ENCODE results near the gene VPS50.

VPS50 gene

DNA sequence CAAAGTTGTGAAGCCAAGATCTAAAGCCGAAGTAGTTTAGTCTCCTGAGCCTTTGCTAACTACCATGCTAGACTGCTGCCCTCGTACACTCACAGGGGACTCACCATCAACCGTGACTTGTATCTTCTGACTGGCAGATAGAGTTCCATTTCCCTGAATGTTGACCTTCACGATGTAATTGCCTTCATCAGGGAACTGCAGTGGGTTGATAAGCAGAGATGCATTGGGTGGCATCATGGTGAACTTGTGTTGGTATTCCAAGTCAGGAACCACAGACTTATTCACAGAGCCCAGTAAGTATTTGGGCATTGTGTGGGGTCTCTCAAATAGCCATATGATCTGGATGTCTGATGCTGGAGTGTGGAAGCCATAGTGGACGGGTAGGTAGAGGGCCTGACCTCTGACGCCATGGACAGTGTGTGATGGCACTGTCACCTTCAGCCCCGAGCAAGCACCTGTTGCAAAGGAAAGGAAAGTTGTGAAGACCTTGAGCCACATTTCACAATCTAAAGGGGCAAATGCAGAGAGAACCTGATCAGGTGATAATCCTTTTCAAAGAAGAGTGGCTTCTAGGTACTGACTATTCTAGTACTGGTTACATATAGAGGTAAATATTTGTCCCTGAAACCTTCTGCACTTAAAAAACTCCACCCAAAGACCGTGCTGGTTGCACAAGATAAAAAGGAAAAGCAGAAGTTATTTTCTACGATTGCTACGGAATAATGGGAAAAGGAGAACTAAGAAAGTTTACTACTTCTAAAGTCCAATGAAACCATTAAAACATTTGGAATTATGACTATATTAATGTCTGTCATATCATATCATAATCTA is 13.0 kb upstream of the VPS50 start:
- peaks cover under 1% of the 10 kb centered on the region for H3K27me3 ChIP-seq (ENCODE audit: control insufficient read depth, insufficient read depth, low read length)
- H3K4me3 ChIP-seq (ENCODE audit: low read depth, low read length): no peak overlapping the region

DNA sequence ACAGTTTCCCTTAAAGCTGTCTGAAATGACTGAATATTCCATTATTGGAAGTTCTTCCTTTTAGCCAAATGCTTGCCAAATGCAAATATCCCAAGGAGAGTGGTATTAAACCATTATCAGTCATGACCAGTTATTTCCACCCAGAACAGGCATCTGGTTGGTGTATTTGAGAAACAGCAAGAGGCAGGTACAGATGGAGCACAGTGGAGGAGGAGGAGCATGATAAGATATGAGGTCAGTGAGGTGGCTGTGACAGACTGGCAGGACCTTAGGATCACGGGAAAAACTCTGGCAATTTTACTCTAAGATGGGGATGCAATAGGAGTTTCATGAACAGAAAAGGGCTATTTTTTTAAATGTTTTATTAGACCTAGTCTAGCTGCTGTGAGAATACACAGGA is 12.3 kb upstream of the VPS50 start:
- no peaks in the 10 kb centered on the region for H3K27me3 ChIP-seq (ENCODE audit: control insufficient read depth, insufficient read depth, low read length)
- no peaks in the 10 kb centered on the region for H3K9me3 ChIP-seq (ENCODE audit: control insufficient read depth, insufficient read depth, low read length)
- no peaks in the 10 kb centered on the region for H3K4me1 ChIP-seq (ENCODE audit: control insufficient read depth, insufficient read depth, low read length)
- no peaks in the 10 kb centered on the region for H3K36me3 ChIP-seq (ENCODE audit: control insufficient read depth, insufficient read depth, low read length)
- H3K9ac ChIP-seq (ENCODE audit: low read depth, low read length): no peak overlapping the region
- no peak overlapping the region for H3K4me3 ChIP-seq (ENCODE audit: low read depth, low read length)

More for the DNA sequence above, 13.0 kb upstream of the VPS50 start:
- Histone ChIP-seq H3K36me3 (ENCODE audit: control insufficient read depth, insufficient read depth, low read length) (no peaks in the 10 kb centered on the region), H3K4me1 (ENCODE audit: control insufficient read depth, insufficient read depth, low read length) (no peaks in the 10 kb centered on the region), H3K9ac (ENCODE audit: low read depth, low read length) (no peak overlapping the region), H3K9me3 (ENCODE audit: control insufficient read depth, insufficient read depth, low read length) (no peaks in the 10 kb centered on the region)

DNA sequence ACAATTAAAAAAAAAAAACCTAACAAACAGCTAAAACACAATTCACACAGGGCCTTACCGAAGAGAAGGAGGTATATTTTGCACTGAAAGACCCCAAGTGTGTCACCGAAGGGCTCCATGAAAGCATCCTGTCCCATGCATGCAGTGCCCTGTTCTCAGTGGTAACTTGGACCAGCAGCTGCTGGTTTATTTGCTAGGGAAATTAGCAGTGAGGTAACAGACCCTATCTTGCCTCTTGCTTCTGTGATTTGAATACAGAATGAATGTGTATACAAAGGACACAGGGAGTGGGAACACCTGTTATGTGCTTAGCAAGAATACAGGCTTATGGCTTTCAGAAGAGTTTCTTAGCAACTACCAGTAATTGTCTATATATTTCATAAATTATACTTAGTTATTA is 5.9 kb upstream of the VPS50 start, which contains the start of gene HEPACAM2:
HEPACAM2 (minus strand) TSS at position 160 of the 400 bp plus-strand sequence.
- Histone ChIP-seq H3K36me3 (ENCODE audit: control insufficient read depth, insufficient read depth, low read length) (no peaks in the 10 kb centered on the region), H3K4me1 (ENCODE audit: control insufficient read depth, insufficient read depth, low read length) (peaks cover 2% of the 10 kb centered on the region), H3K9me3 (ENCODE audit: control insufficient read depth, insufficient read depth, low read length) (no peaks in the 10 kb centered on the region), H3K27me3 (ENCODE audit: control insufficient read depth, insufficient read depth, low read length) (no peaks in the 10 kb centered on the region), H3K4me3 (ENCODE audit: low read depth, low read length) (no peak within 1 kb of the TSS), H3K9ac (ENCODE audit: low read depth, low read length) (no peak within 1 kb of the TSS)

DNA sequence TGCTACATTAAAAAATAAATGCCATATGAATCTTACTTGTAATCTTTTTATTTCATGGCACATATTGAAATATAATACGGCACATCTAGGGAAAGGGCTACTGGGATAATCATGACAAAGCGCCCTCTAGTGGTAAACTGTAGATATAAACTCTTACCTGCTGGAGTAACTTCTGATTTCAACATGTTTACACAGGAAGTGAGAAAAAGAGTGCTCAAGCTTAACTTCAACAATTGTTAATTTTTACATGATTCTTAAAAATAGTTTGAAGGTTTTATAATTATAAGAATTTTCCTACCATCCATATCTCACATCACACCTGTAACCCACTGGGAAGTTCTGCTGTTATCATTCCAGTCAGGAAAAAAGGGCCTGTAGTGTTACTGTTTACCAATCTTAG is 3.9 kb upstream of the VPS50 start:
- peaks cover 2% of the 10 kb centered on the region for H3K4me1 ChIP-seq (ENCODE audit: control insufficient read depth, insufficient read depth, low read length)
- H3K9me3 ChIP-seq (ENCODE audit: control insufficient read depth, insufficient read depth, low read length): no peaks in the 10 kb centered on the region
- no peak overlapping the region for H3K9ac ChIP-seq (ENCODE audit: low read depth, low read length)
- H3K4me3 ChIP-seq (ENCODE audit: low read depth, low read length): no peak overlapping the region
- no peaks in the 10 kb centered on the region for H3K27me3 ChIP-seq (ENCODE audit: control insufficient read depth, insufficient read depth, low read length)
- no peaks in the 10 kb centered on the region for H3K36me3 ChIP-seq (ENCODE audit: control insufficient read depth, insufficient read depth, low read length)

DNA sequence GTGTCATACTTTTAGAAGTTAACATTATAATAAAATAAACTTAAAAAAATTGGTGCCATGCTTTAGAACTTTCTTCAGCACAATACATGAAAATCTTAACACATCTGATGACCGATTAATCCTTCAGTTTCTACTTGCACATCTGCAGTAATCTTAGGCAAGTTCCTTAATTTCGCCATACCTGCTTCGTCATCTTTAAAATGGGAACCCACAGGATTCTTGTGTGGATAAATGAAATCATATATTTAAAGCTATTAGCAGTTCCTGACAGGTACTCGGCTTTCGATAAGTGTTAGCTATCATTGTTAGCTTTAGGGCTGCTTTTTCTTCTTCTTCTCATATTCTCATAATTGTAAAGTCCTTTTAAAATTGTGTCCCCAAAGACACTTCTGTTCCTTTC is 907 bp upstream of the VPS50 start:
- Histone ChIP-seq H3K27me3 (ENCODE audit: control insufficient read depth, insufficient read depth, low read length) (no peaks in the 10 kb centered on the region), H3K9ac (ENCODE audit: low read depth, low read length) (peak overlapping the region; percentile 50), H3K4me1 (ENCODE audit: control insufficient read depth, insufficient read depth, low read length) (peaks cover 2% of the 10 kb centered on the region), H3K4me3 (ENCODE audit: low read depth, low read length) (peak overlapping the region; percentile 98), H3K9me3 (ENCODE audit: control insufficient read depth, insufficient read depth, low read length) (no peaks in the 10 kb centered on the region), H3K36me3 (ENCODE audit: control insufficient read depth, insufficient read depth, low read length) (no peaks in the 10 kb centered on the region)

DNA sequence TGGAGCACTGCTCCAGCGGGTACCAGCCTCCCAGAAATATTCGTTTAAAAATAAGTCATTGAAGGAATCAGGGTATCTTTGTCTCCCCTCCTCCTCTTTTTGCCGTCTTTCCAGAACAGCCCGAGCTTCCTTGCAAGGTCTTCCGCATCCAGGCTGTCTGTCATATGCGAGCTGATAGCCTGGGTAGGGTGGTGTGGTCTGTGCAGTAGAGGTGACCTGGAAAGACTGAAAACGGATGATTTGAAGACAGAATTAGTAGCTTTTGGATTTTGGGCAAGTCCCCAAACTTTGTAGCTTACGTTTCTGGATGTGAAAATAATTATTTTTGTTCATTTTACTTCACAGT is 480 bp downstream of the VPS50 start:
- H3K9ac ChIP-seq (ENCODE audit: low read depth, low read length): peak overlapping the region; percentile 2
- no peaks in the 10 kb centered on the region for H3K36me3 ChIP-seq (ENCODE audit: control insufficient read depth, insufficient read depth, low read length)
- H3K27me3 ChIP-seq (ENCODE audit: control insufficient read depth, insufficient read depth, low read length): no peaks in the 10 kb centered on the region
- peak overlapping the region; percentile 98 for H3K4me3 ChIP-seq (ENCODE audit: low read depth, low read length)
- H3K9me3 ChIP-seq (ENCODE audit: control insufficient read depth, insufficient read depth, low read length): no peaks in the 10 kb centered on the region
- H3K4me1 ChIP-seq (ENCODE audit: control insufficient read depth, insufficient read depth, low read length): peaks cover 2% of the 10 kb centered on the region

DNA sequence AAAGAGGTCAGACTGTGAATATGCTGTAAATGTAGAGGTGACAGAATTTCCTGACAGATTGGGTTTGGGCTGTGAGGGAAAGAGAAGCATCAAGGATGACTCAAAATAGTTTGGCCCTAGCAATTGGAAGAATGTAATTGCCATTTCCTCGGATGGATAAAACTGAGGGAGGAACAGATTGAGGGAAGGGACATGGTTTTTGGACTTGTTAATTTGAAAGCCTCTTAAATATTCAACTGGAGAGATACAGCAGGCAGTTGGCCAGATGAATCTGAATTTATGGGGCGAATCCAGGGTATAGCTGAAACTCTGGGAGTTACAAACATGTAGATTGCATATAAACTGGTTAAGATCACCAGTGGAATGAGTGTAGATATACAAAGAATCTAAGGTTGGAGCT is 3.4 kb downstream of the VPS50 start:
- Histone ChIP-seq H3K4me1 (ENCODE audit: control insufficient read depth, insufficient read depth, low read length) (peaks cover 2% of the 10 kb centered on the region), H3K27me3 (ENCODE audit: control insufficient read depth, insufficient read depth, low read length) (no peaks in the 10 kb centered on the region), H3K9me3 (ENCODE audit: control insufficient read depth, insufficient read depth, low read length) (no peaks in the 10 kb centered on the region), H3K4me3 (ENCODE audit: low read depth, low read length) (no peak overlapping the region), H3K36me3 (ENCODE audit: control insufficient read depth, insufficient read depth, low read length) (no peaks in the 10 kb centered on the region), H3K9ac (ENCODE audit: low read depth, low read length) (no peak overlapping the region)

DNA sequence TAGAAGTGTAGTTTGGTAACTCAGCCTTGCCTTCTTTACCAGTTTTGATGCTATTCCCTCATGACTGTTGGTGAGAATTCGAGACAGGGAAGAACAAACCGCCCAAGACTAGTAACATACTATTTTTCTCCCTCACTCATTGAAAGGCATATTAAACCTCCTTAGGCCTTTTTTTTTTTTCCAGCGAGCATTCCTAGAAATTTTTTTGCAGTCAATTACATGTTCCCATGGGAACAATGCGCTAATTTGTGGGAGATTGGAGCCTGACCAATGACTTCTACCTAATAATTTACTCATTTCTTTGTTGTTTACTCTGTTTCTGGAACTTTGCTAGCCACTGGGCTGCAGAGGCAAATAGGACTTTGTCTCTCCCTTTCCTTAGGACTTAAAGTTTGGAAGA is 6.0 kb downstream of the VPS50 start:
- Histone ChIP-seq H3K4me3 (ENCODE audit: low read depth, low read length) (no peak overlapping the region), H3K9ac (ENCODE audit: low read depth, low read length) (no peak overlapping the region), H3K27me3 (ENCODE audit: control insufficient read depth, insufficient read depth, low read length) (no peaks in the 10 kb centered on the region), H3K36me3 (ENCODE audit: control insufficient read depth, insufficient read depth, low read length) (no peaks in the 10 kb centered on the region), H3K4me1 (ENCODE audit: control insufficient read depth, insufficient read depth, low read length) (no peaks in the 10 kb centered on the region), H3K9me3 (ENCODE audit: control insufficient read depth, insufficient read depth, low read length) (no peaks in the 10 kb centered on the region)

DNA sequence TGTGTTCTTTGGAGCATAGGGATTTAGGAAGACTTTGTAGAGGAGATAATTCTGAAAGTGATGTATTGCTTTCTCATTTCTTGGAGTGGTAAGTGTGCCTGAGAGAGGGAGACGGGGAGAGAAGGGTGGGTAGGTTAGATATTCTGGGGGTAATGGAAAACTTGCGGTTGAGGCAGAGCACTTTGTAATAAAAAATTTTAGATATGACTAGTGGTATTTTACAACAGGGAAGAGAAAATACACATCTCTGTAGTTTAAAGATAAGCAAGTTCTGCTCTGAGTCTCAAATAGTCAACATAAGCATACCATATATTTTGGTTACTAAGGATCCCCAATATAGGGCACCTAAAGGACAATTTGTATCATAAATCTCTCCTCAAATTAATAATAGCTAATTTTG is 6.6 kb downstream of the VPS50 start:
- Histone ChIP-seq H3K9me3 (ENCODE audit: control insufficient read depth, insufficient read depth, low read length) (no peaks in the 10 kb centered on the region), H3K9ac (ENCODE audit: low read depth, low read length) (no peak overlapping the region), H3K4me3 (ENCODE audit: low read depth, low read length) (no peak overlapping the region), H3K4me1 (ENCODE audit: control insufficient read depth, insufficient read depth, low read length) (no peaks in the 10 kb centered on the region), H3K27me3 (ENCODE audit: control insufficient read depth, insufficient read depth, low read length) (no peaks in the 10 kb centered on the region), H3K36me3 (ENCODE audit: control insufficient read depth, insufficient read depth, low read length) (no peaks in the 10 kb centered on the region)

DNA sequence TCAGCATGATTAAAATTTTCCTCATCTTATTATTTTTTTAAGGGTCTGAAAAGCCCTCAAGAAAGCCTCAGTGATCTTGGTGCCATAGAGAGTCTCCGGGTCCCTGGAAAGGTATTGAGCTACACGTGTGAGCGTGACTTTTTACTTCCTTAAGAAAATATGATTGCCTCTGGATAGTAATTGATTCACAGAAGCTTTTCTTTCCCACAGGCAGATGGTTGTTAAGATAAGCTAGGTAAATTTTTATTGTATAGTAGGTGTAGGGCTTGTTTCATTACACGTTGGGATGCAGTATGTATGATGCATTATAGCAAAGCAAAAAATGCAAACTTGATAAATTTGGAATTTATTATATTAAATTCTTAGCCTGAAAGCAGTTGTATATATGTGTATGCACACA is 7.7 kb downstream of the VPS50 start:
- Histone ChIP-seq H3K4me3 (ENCODE audit: low read depth, low read length) (no peak overlapping the region), H3K9ac (ENCODE audit: low read depth, low read length) (no peak overlapping the region), H3K27me3 (ENCODE audit: control insufficient read depth, insufficient read depth, low read length) (no peaks in the 10 kb centered on the region), H3K36me3 (ENCODE audit: control insufficient read depth, insufficient read depth, low read length) (no peaks in the 10 kb centered on the region), H3K9me3 (ENCODE audit: control insufficient read depth, insufficient read depth, low read length) (no peaks in the 10 kb centered on the region), H3K4me1 (ENCODE audit: control insufficient read depth, insufficient read depth, low read length) (no peaks in the 10 kb centered on the region)

DNA sequence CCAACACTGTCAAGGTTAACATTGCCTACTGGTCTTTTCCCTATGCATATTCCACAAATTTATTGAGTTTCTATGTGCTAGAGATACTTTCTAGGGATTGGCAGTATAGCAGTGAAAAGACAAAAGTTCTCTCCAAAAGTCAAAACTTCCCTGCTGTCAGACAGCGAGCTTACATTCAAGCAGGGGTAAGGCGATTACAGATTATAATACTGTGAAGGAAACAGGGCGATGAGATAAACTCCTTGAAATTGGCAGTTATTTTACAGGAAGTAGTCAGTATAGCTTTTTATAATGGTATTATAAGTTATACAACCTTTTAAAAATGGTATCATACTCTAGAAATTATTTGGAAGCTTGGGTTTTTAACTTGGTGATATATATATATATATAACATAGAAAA is 9.9 kb downstream of the VPS50 start:
- no peaks in the 10 kb centered on the region for H3K9me3 ChIP-seq (ENCODE audit: control insufficient read depth, insufficient read depth, low read length)
- H3K27me3 ChIP-seq (ENCODE audit: control insufficient read depth, insufficient read depth, low read length): no peaks in the 10 kb centered on the region
- H3K4me1 ChIP-seq (ENCODE audit: control insufficient read depth, insufficient read depth, low read length): no peaks in the 10 kb centered on the region
- no peak overlapping the region for H3K4me3 ChIP-seq (ENCODE audit: low read depth, low read length)
- H3K36me3 ChIP-seq (ENCODE audit: control insufficient read depth, insufficient read depth, low read length): no peaks in the 10 kb centered on the region
- no peak overlapping the region for H3K9ac ChIP-seq (ENCODE audit: low read depth, low read length)

DNA sequence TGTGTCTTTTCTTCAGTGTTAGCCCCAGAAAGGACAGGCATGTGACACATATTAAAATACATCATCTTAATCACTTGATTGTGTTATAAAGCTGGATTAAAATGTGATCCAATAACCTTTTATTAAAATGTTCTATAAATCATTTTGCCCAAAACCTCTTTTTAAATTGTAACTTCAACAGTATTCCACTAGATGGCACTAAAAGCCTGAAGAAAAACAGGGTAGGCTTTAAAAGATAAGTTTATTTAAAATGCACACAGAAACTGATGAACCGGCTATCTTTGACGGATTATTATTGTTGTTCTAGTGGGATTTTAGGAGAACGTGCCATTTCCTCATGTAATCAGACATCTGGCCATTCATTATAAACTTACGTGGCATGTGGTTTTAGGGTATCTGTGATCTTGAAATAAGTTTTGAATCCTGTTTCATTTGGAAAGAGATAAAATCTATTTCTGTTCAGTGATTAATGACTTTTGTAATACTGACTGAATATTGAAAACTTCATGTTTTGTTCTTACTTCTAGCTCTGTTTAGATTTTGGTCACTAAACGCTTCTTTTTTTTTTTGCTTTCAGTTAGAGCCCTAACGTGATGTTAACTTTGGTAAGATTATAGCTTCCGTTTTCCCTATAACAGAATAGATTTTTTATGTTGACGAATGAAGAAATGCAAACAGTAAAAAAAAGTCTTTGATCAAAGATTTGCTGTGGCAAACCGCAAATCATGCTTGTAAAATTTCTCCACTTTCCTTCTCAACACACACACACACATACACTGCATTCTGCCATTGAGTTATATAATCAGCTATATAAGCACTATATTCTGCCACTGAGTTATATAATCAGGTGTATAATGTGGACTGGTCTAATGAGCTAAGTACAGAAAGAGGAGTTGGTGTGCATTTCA is 13.6 kb downstream of the VPS50 start:
- Histone ChIP-seq H3K27me3 (ENCODE audit: control insufficient read depth, insufficient read depth, low read length) (no peaks in the 10 kb centered on the region), H3K9me3 (ENCODE audit: control insufficient read depth, insufficient read depth, low read length) (no peaks in the 10 kb centered on the region), H3K9ac (ENCODE audit: low read depth, low read length) (no peak overlapping the region), H3K4me1 (ENCODE audit: control insufficient read depth, insufficient read depth, low read length) (no peaks in the 10 kb centered on the region), H3K36me3 (ENCODE audit: control insufficient read depth, insufficient read depth, low read length) (no peaks in the 10 kb centered on the region), H3K4me3 (ENCODE audit: low read depth, low read length) (no peak overlapping the region)
